B cell (primary cell): ENCODE data around the gene NPBWR2. TPM values are rescaled to one million over a fixed set of nuclear protein-coding genes. Genes with fewer than 3 reads are reported as not detected.

Experiments
- ATAC-seq: fragments of 200-7000 bp; cut with Tn5 transposase; one replicate; pipeline ENCODE4 v1.10.0; 2021; ENCODE audit warnings: low read depth, mild to moderate bottlenecking, moderate number of reproducible peaks, moderate library complexity
- CTCF ChIA-PET: fragments of 350-600 bp; sonication (Branson Sonifier 250); formaldehyde crosslinking; loops from one replicate; lab custom pipeline; 2021; ENCODE audit warnings: antibody characterized with exemption, inconsistent platforms; lab: Charles Lee
- POLR2A ChIA-PET: fragments of 350-600 bp; sonication (Branson Sonifier 250); formaldehyde crosslinking; loops from one replicate; lab custom pipeline; 2021; ENCODE audit warnings: antibody characterized with exemption; lab: Charles Lee
- DNase-seq: peaks from one replicate; pipeline ENCODE4 v3.0.0; 2013
- H2AFZ ChIP-seq: 2 replicates; pipeline ENCODE4 v1.6.1; 2012; ENCODE audit warnings: mild to moderate bottlenecking, low read depth, low read length; ENCODE audit not compliant: insufficient read depth, poor library complexity, severe bottlenecking
- H3K27ac ChIP-seq, 2 donors: 1 replicate in 1 of 2; 2 replicates in 1 of 2; pipeline ENCODE4 v1.5.1; 2012 to 2013; ENCODE audit warnings: low read length in 2 of 2, mild to moderate bottlenecking in 2 of 2, moderate library complexity in 1 of 2
- H3K27me3 ChIP-seq, 4 experiments: fragments of 200-600 bp in 1 of 4; sonication (generic) in 1 of 4; replicated peaks in 1 of 4; 1 replicate in 2 of 4; 2 replicates in 2 of 4; pipeline versions ENCODE4 v1.6.1 to v1.7.0; 2013 to 2016; ENCODE audit warnings: low read length in 3 of 4, mild to moderate bottlenecking in 2 of 4, mixed read lengths in 1 of 4, moderate library complexity in 1 of 4; ENCODE audit not compliant: insufficient read depth in 4 of 4, control insufficient read depth in 3 of 4; ENCODE audit errors: control extremely low read depth in 1 of 4
- H3K36me3 ChIP-seq, 2 experiments: replicated peaks in 1 of 2; 1 replicate in 1 of 2; 2 replicates in 1 of 2; pipeline versions ENCODE4 v1.6.1 to v1.7.1; 2013; ENCODE audit warnings: low read length in 1 of 2; ENCODE audit not compliant: insufficient read depth in 2 of 2, control insufficient read depth in 1 of 2; ENCODE audit errors: control extremely low read depth in 1 of 2, extremely low read depth in 1 of 2
- H3K4me1 ChIP-seq, 2 donors: fragments of 200-600 bp in 1 of 2; sonication (generic) in 1 of 2; 1 replicate in 1 of 2; 2 replicates in 1 of 2; pipeline versions ENCODE4 v1.5.1 to v1.6.1; 2013 to 2017; ENCODE audit warnings: low read length in 2 of 2; ENCODE audit not compliant: control insufficient read depth in 2 of 2, insufficient read depth in 2 of 2
- H3K4me2 ChIP-seq: replicated peaks from 2 replicates; pipeline ENCODE3; 2012; ENCODE audit warnings: mild to moderate bottlenecking, low read depth, low read length; ENCODE audit not compliant: poor library complexity, severe bottlenecking
- H3K4me3 ChIP-seq, 5 experiments: fragments of 200-600 bp in 1 of 5; sonication (generic) in 1 of 5; 1 replicate in 3 of 5; 2 replicates in 2 of 5; pipeline versions ENCODE4 v1.5.1 to v1.7.0; 2011 to 2016; ENCODE audit warnings: low read length in 4 of 5, mild to moderate bottlenecking in 4 of 5, low read depth in 2 of 5, control low read depth in 1 of 5, moderate library complexity in 1 of 5; ENCODE audit not compliant: insufficient read depth in 1 of 5; ENCODE audit errors: control extremely low read depth in 1 of 5, extremely low read depth in 1 of 5
- H3K79me2 ChIP-seq: fragments of 200-600 bp; sonication (generic); one replicate; pipeline ENCODE4 v1.6.0; 2016; ENCODE audit warnings: low read length; ENCODE audit not compliant: control insufficient read depth, insufficient read depth
- H3K9ac ChIP-seq: fragments of 200-600 bp; sonication (generic); 2 replicates; pipeline ENCODE4 v1.6.1; 2017; ENCODE audit warnings: mild to moderate bottlenecking, low read length, moderate library complexity
- H3K9me3 ChIP-seq, 3 donors: one replicate each; pipeline versions ENCODE4 v1.6.1 to v1.7.1; 2013; ENCODE audit warnings: low read length in 2 of 3; ENCODE audit not compliant: control insufficient read depth in 2 of 3, insufficient read depth in 1 of 3; ENCODE audit errors: control extremely low read depth in 1 of 3
- H4K20me1 ChIP-seq: 2 replicates; pipeline ENCODE4 v1.6.0; 2012; ENCODE audit warnings: mild to moderate bottlenecking, low read length; ENCODE audit not compliant: insufficient read depth, control insufficient read depth, poor library complexity, severe bottlenecking
- H3K27ac Mint-ChIP-seq: one replicate; pipeline ENCODE4 v1.8.0; 2021; ENCODE audit warnings: mixed read lengths
- H3K27me3 Mint-ChIP-seq: one replicate; pipeline ENCODE4 v1.8.0; 2021; ENCODE audit warnings: mixed read lengths
- H3K4me1 Mint-ChIP-seq: one replicate; pipeline ENCODE4 v1.8.0; 2021; ENCODE audit warnings: mixed read lengths
- H3K4me3 Mint-ChIP-seq: one replicate; pipeline ENCODE4 v1.8.0; 2021; ENCODE audit warnings: mixed read lengths
- H3K9me3 Mint-ChIP-seq: one replicate; pipeline ENCODE4 v1.8.0; 2022; ENCODE audit warnings: mixed read lengths; ENCODE audit not compliant: insufficient read depth
- EZH2 ChIP-seq: IDR thresholded peaks from 2 replicates; pipeline ENCODE4 v1.6.1; 2012; ENCODE audit warnings: borderline replicate concordance, low read depth, mild to moderate bottlenecking, moderate library complexity, low read length; ENCODE audit not compliant: insufficient read depth, poor library complexity, severe bottlenecking
- WGBS: methylation state at CpG from one replicate; pipeline ENCODE4 v1.1.5; 2013; ENCODE audit warnings: missing lambda C conversion rate; ENCODE audit not compliant: insufficient coverage; 5-methylcytosine and 5-hydroxymethylcytosine counted together
- intact Hi-C: fragments of 100-400 bp; cut with micrococcal nuclease; formaldehyde crosslinking; loops from one replicate; pipeline ENCODE4 v1.10.0; 2022
- polyA plus RNA-seq: library from polyadenylated mRNA; depleted of rRNA; stranded (reverse); fragments of >200 nt; gene quantifications from 2 replicates; pipeline ENCODE4 v1.2.3, GENCODE V29; 2012
- total RNA-seq, 2 donors: library from RNA; stranded (reverse); fragments of 120-200 nt in 1 of 2; gene quantifications; 1 replicate in 1 of 2; 2 replicates in 1 of 2; pipeline versions ENCODE4 v1.2.3 to v1.2.4, GENCODE V29; 2013 to 2022
- TF ChIP-seq, protein P1 (sequence below): fragments of 200-600 bp; IDR thresholded peaks from one replicate; pipeline ENCODE4 v1.8.0; 2022; ENCODE audit warnings: antibody characterized with exemption, mild to moderate bottlenecking

The NPBWR2 gene
- total and polyA plus RNA-seq, 2 donors (not counting 1 experiment from before 2014, with no cell fraction given), result 0.21 TPM; not detected in 1

DNA sequence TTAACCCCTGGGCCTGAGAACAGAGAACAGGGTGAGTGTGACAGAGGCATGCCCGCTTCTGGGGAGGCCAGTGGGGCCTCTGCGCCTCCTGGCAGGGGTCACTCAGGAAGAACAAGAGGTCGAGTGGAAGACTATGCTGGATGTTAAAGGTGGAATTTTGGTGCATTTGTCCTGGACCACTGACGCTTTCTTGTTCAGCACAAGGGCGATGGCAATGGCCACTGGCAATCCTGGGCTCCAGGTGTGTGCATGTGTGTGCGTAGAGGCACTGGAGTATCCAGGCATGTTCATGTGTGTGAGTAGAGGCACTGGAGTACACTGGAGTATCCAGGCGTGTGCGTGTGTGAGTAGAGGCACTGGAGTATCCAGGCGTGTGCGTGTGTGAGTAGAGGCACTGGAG lies 23.5 kb upstream of the NPBWR2 start:
- no peak overlapping the region for H3K4me3 Mint-ChIP-seq
- intact Hi-C loops, result no loop called here
- Histone ChIP-seq H3K9ac (no peak overlapping the region), H3K79me2 (no peaks in the 10 kb centered on the region), H3K27ac (no peak overlapping the region), H3K4me2 (no peak overlapping the region), H2AFZ (no peak overlapping the region), H3K9me3 (no peaks in the 10 kb centered on the region), H3K27me3 (peaks cover 0 to 6% (median 1%) of the 10 kb centered on the region in 4 experiments), H3K36me3 (no peaks in the 10 kb centered on the region), H3K4me1 (no peaks in the 10 kb centered on the region), H3K4me3 (no peak overlapping the region), H4K20me1 (no peaks in the 10 kb centered on the region)
- TF ChIP-seq, protein P1, sequence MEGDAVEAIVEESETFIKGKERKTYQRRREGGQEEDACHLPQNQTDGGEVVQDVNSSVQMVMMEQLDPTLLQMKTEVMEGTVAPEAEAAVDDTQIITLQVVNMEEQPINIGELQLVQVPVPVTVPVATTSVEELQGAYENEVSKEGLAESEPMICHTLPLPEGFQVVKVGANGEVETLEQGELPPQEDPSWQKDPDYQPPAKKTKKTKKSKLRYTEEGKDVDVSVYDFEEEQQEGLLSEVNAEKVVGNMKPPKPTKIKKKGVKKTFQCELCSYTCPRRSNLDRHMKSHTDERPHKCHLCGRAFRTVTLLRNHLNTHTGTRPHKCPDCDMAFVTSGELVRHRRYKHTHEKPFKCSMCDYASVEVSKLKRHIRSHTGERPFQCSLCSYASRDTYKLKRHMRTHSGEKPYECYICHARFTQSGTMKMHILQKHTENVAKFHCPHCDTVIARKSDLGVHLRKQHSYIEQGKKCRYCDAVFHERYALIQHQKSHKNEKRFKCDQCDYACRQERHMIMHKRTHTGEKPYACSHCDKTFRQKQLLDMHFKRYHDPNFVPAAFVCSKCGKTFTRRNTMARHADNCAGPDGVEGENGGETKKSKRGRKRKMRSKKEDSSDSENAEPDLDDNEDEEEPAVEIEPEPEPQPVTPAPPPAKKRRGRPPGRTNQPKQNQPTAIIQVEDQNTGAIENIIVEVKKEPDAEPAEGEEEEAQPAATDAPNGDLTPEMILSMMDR, result no peak
- no peak for TF ChIP-seq EZH2
- H3K9me3 Mint-ChIP-seq, result no peaks in the 10 kb centered on the region
- no peaks in the 10 kb centered on the region for H3K4me1 Mint-ChIP-seq
- CTCF ChIA-PET, result no interaction called here
- peaks cover 16% of the 10 kb centered on the region for H3K27me3 Mint-ChIP-seq
- DNase-seq (no peak), ATAC-seq (no peak)
- WGBS, result 89% methylated on average over 10 of the region's 10 CpGs
- POLR2A ChIA-PET, result no interaction called here
- H3K27ac Mint-ChIP-seq, result no peak overlapping the region

DNA sequence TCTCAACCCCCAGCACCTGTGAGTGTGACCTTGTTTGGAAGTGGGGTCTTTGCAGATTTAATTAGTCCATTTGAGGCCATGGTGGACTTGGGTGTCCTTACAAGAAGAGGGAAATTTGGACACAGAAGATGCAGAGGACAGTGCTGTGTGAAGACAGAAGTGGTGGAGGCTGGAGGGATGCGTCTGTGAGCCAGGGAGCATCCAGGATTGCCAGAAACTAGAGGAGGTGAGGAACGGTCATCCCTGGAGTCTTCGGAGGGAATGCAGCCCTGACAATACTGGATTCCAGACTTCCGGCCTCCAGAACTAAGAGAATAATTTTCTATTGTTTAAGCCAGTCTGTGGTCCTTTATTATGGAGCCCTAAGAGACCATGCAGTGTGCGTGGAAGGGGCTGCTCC lies 22.9 kb upstream of the NPBWR2 start:
- Mint-ChIP-seq H3K27ac (no peak overlapping the region), H3K9me3 (no peaks in the 10 kb centered on the region), H3K4me1 (no peaks in the 10 kb centered on the region), H3K4me3 (no peak overlapping the region), H3K27me3 (peaks cover 12% of the 10 kb centered on the region)
- Histone ChIP-seq H3K27me3 (peaks cover 0 to 6% (median 1%) of the 10 kb centered on the region in 4 experiments), H3K4me3 (no peak overlapping the region), H2AFZ (no peak overlapping the region), H3K9me3 (no peaks in the 10 kb centered on the region), H3K79me2 (no peaks in the 10 kb centered on the region), H4K20me1 (no peaks in the 10 kb centered on the region), H3K27ac (no peak overlapping the region), H3K9ac (no peak overlapping the region), H3K36me3 (no peaks in the 10 kb centered on the region), H3K4me1 (no peaks in the 10 kb centered on the region), H3K4me2 (no peak overlapping the region)
- ChIA-PET CTCF (no interaction called here), POLR2A (no interaction called here)
- TF ChIP-seq, protein P1, result no peak
- TF ChIP-seq EZH2, result no peak
- intact Hi-C loops, result no loop called here
- 74% methylated on average over 5 of the region's 5 CpGs for WGBS
- DNase-seq, result no peak
- no peak for ATAC-seq
